HEK293T (cell line): ENCODE data around the gene SLC25A34.

Experiments used
- PKNOX1 ChIP-seq: fragments of 450-650 bp; IDR thresholded peaks from 2 replicates; pipeline ENCODE4 v1.6.1; 2016
- SUZ12 ChIP-seq: fragments of 450-650 bp; IDR thresholded peaks from 2 replicates; pipeline ENCODE4 v1.6.1; 2016; ENCODE audit warnings: mild to moderate bottlenecking

- TF ChIP-seq PKNOX1 (no peak), SUZ12 (no peak)
Measured at GRCh38 chr1:15707239-15707925, 28.7 kb upstream of the SLC25A34 start.
